Measurements from ENCODE around the gene CAMK2N1. TPM values are rescaled to one million over a fixed set of nuclear protein-coding genes. Genes with fewer than 3 reads are reported as not detected.

CAMK2N1 gene
- total and polyA plus RNA-seq, 2 of the 8 experiments (the other 6 are each of a cell fraction or from before 2014, with no cell fraction given): 2.3 to 5.6 TPM

DNA sequence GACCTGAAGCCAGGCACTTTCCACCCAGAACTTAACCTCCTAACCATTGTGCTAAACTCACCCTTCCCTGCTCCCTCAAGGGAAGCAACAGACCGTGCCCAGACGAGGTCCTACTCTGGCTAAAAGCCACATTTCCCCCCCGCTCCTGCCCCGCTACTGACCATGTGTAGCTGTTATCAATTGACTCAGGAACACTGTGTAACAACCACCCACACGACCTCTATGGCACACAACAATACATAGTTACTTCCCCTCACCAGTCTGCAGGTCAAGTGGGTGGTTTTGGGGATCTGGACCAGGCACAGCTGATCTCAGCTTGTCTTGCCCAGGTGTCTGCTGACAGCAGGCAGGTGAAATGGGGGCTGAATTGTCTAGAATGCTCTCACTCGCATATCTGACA lies 40.1 kb downstream of the CAMK2N1 start (continued):
- TF ChIP-seq, protein P1, sequence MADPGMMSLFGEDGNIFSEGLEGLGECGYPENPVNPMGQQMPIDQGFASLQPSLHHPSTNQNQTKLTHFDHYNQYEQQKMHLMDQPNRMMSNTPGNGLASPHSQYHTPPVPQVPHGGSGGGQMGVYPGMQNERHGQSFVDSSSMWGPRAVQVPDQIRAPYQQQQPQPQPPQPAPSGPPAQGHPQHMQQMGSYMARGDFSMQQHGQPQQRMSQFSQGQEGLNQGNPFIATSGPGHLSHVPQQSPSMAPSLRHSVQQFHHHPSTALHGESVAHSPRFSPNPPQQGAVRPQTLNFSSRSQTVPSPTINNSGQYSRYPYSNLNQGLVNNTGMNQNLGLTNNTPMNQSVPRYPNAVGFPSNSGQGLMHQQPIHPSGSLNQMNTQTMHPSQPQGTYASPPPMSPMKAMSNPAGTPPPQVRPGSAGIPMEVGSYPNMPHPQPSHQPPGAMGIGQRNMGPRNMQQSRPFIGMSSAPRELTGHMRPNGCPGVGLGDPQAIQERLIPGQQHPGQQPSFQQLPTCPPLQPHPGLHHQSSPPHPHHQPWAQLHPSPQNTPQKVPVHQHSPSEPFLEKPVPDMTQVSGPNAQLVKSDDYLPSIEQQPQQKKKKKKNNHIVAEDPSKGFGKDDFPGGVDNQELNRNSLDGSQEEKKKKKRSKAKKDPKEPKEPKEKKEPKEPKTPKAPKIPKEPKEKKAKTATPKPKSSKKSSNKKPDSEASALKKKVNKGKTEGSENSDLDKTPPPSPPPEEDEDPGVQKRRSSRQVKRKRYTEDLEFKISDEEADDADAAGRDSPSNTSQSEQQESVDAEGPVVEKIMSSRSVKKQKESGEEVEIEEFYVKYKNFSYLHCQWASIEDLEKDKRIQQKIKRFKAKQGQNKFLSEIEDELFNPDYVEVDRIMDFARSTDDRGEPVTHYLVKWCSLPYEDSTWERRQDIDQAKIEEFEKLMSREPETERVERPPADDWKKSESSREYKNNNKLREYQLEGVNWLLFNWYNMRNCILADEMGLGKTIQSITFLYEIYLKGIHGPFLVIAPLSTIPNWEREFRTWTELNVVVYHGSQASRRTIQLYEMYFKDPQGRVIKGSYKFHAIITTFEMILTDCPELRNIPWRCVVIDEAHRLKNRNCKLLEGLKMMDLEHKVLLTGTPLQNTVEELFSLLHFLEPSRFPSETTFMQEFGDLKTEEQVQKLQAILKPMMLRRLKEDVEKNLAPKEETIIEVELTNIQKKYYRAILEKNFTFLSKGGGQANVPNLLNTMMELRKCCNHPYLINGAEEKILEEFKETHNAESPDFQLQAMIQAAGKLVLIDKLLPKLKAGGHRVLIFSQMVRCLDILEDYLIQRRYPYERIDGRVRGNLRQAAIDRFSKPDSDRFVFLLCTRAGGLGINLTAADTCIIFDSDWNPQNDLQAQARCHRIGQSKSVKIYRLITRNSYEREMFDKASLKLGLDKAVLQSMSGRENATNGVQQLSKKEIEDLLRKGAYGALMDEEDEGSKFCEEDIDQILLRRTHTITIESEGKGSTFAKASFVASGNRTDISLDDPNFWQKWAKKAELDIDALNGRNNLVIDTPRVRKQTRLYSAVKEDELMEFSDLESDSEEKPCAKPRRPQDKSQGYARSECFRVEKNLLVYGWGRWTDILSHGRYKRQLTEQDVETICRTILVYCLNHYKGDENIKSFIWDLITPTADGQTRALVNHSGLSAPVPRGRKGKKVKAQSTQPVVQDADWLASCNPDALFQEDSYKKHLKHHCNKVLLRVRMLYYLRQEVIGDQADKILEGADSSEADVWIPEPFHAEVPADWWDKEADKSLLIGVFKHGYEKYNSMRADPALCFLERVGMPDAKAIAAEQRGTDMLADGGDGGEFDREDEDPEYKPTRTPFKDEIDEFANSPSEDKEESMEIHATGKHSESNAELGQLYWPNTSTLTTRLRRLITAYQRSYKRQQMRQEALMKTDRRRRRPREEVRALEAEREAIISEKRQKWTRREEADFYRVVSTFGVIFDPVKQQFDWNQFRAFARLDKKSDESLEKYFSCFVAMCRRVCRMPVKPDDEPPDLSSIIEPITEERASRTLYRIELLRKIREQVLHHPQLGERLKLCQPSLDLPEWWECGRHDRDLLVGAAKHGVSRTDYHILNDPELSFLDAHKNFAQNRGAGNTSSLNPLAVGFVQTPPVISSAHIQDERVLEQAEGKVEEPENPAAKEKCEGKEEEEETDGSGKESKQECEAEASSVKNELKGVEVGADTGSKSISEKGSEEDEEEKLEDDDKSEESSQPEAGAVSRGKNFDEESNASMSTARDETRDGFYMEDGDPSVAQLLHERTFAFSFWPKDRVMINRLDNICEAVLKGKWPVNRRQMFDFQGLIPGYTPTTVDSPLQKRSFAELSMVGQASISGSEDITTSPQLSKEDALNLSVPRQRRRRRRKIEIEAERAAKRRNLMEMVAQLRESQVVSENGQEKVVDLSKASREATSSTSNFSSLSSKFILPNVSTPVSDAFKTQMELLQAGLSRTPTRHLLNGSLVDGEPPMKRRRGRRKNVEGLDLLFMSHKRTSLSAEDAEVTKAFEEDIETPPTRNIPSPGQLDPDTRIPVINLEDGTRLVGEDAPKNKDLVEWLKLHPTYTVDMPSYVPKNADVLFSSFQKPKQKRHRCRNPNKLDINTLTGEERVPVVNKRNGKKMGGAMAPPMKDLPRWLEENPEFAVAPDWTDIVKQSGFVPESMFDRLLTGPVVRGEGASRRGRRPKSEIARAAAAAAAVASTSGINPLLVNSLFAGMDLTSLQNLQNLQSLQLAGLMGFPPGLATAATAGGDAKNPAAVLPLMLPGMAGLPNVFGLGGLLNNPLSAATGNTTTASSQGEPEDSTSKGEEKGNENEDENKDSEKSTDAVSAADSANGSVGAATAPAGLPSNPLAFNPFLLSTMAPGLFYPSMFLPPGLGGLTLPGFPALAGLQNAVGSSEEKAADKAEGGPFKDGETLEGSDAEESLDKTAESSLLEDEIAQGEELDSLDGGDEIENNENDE (IDR thresholded peaks at IDR 0.05; ENCODE audit: insufficient replicate concordance, low read length): no peak

Measured in H1 (cell line).